SU-DHL-6 (cell line): ENCODE data around the gene DNAL1.

Experiments
- H2AFZ ChIP-seq: fragments of 200-600 bp; sonication (generic); 2 replicates; pipeline ENCODE4 v1.6.1; 2014; ENCODE audit warnings: low read depth, mild to moderate bottlenecking, moderate library complexity, mixed read lengths, antibody characterized with exemption, low read length; ENCODE audit not compliant: severe bottlenecking
- H3F3A ChIP-seq: fragments of 200-600 bp; shearing (Covaris generic); 2 replicates; pipeline ENCODE4 v1.6.0; 2016; ENCODE audit warnings: antibody characterized with exemption, mild to moderate bottlenecking; ENCODE audit not compliant: insufficient read depth
- H3K27ac ChIP-seq: fragments of 200-600 bp; sonication (generic); 2 replicates; pipeline ENCODE4 v1.5.1; 2016; ENCODE audit warnings: low read depth, mild to moderate bottlenecking, low read length, moderate library complexity, mixed read lengths
- H3K27me3 ChIP-seq: fragments of 200-600 bp; sonication (generic), shearing (Covaris generic); 2 replicates; pipeline ENCODE4 v1.6.0; 2014; ENCODE audit warnings: mild to moderate bottlenecking, low read length
- H3K36me3 ChIP-seq: fragments of 200-600 bp; sonication (generic); 2 replicates; pipeline ENCODE4 v1.6.1; 2014; ENCODE audit warnings: mild to moderate bottlenecking, low read length, mixed read lengths
- H3K4me2 ChIP-seq: fragments of 300-600, 200-600 bp; shearing (Covaris generic), sonication (generic); 2 replicates; pipeline ENCODE4 v1.6.0; 2014; ENCODE audit warnings: low read length, low read depth, mild to moderate bottlenecking; ENCODE audit not compliant: poor library complexity, severe bottlenecking
- H3K4me3 ChIP-seq: fragments of 200-600 bp; sonication (generic); 2 replicates; pipeline ENCODE4 v1.5.1; 2014; ENCODE audit warnings: antibody characterized with exemption, low read length, mild to moderate bottlenecking, mixed read lengths; ENCODE audit not compliant: insufficient read depth, poor library complexity, severe bottlenecking
- H3K79me2 ChIP-seq: fragments of 200-600 bp; sonication (generic); 2 replicates; pipeline ENCODE4 v1.6.1; 2014; ENCODE audit warnings: mild to moderate bottlenecking, low read length, moderate library complexity; ENCODE audit not compliant: insufficient read depth
- H3K9ac ChIP-seq: fragments of 200-600 bp; sonication (generic); 2 replicates; pipeline ENCODE4 v1.7.0; 2014; ENCODE audit warnings: mild to moderate bottlenecking, low read length
- H3K9me2 ChIP-seq: fragments of 200-600 bp; sonication (generic); replicated peaks from 2 replicates; pipeline ENCODE4 v1.6.1; 2014; ENCODE audit warnings: low read length; ENCODE audit not compliant: insufficient read depth
- H3K9me3 ChIP-seq: fragments of 200-600 bp; sonication (generic); 2 replicates; pipeline ENCODE4 v1.6.1; 2014; ENCODE audit warnings: low read length, mixed read lengths; ENCODE audit not compliant: insufficient read depth
- H4K20me1 ChIP-seq: fragments of 200-600 bp; sonication (generic); 2 replicates; pipeline ENCODE4 v1.6.1; 2014; ENCODE audit warnings: low read depth, mild to moderate bottlenecking, antibody characterized with exemption, low read length, moderate library complexity, mixed read lengths
- EZH2phosphoT487 ChIP-seq: fragments of 200-600 bp; sonication (generic), shearing (Covaris generic); conservative IDR thresholded peaks from 2 replicates; pipeline ENCODE4 v1.6.1; 2018; ENCODE audit warnings: mild to moderate bottlenecking, antibody characterized with exemption, low read length, moderate library complexity, mixed read lengths
- TF ChIP-seq, protein P1 (sequence below): fragments of 200-600 bp; sonication (generic); IDR thresholded peaks from one replicate; pipeline ENCODE4 v1.5.1; 2017; ENCODE audit warnings: antibody characterized with exemption, mild to moderate bottlenecking, low read length, moderate library complexity; ENCODE audit not compliant: insufficient read depth, poor library complexity, severe bottlenecking

DNAL1 gene

GRCh38 chr14:73746520-73747378 is 102.0 kb downstream of the DNAL1 start:
- Histone ChIP-seq H3K36me3 (no peaks in the 10 kb centered on the region), H3K4me3 (no peak overlapping the region), H3F3A (0 out of 2 replicates have a peak, but pooled peaks cover 13% of the 10 kb centered on the region), H3K9me3 (no peaks in the 10 kb centered on the region), H3K79me2 (peaks cover 100% of the 10 kb centered on the region), H2AFZ (no peak overlapping the region), H4K20me1 (peaks cover 16% of the 10 kb centered on the region), H3K9me2 (no peaks in the 10 kb centered on the region), H3K27ac (peak overlapping the region; percentile 84), H3K27me3 (no peaks in the 10 kb centered on the region), H3K9ac (peak overlapping the region; percentile 49), H3K4me2 (peak overlapping the region; percentile 58)
- no peak for TF ChIP-seq EZH2phosphoT487
- TF ChIP-seq, protein P1, sequence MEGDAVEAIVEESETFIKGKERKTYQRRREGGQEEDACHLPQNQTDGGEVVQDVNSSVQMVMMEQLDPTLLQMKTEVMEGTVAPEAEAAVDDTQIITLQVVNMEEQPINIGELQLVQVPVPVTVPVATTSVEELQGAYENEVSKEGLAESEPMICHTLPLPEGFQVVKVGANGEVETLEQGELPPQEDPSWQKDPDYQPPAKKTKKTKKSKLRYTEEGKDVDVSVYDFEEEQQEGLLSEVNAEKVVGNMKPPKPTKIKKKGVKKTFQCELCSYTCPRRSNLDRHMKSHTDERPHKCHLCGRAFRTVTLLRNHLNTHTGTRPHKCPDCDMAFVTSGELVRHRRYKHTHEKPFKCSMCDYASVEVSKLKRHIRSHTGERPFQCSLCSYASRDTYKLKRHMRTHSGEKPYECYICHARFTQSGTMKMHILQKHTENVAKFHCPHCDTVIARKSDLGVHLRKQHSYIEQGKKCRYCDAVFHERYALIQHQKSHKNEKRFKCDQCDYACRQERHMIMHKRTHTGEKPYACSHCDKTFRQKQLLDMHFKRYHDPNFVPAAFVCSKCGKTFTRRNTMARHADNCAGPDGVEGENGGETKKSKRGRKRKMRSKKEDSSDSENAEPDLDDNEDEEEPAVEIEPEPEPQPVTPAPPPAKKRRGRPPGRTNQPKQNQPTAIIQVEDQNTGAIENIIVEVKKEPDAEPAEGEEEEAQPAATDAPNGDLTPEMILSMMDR = no peak

- H3K27ac ChIP-seq = peak overlapping the region; percentile 84
- H3K9me2 ChIP-seq = no peaks in the 10 kb centered on the region
- peak overlapping the region; percentile 58 for H3K4me2 ChIP-seq
- 0 out of 2 replicates have a peak, but pooled peaks cover 13% of the 10 kb centered on the region for H3F3A ChIP-seq
- H3K36me3 ChIP-seq = no peaks in the 10 kb centered on the region
- TF ChIP-seq, protein P1 = no peak
- TF ChIP-seq EZH2phosphoT487 = no peak
- H3K4me3 ChIP-seq = no peak overlapping the region
- H2AFZ ChIP-seq = no peak overlapping the region
- H4K20me1 ChIP-seq = peaks cover 16% of the 10 kb centered on the region
- peak overlapping the region; percentile 49; the same call in 1 of the 2 replicates for H3K9ac ChIP-seq
- H3K79me2 ChIP-seq = peaks cover 100% of the 10 kb centered on the region
- H3K27me3 ChIP-seq = no peaks in the 10 kb centered on the region
- no peaks in the 10 kb centered on the region for H3K9me3 ChIP-seq
Measured at GRCh38 chr14:73747379-73748211, 102.8 kb downstream of the DNAL1 start.

- Histone ChIP-seq H3K9ac (no peak overlapping the region), H2AFZ (no peak overlapping the region), H3K4me3 (no peak overlapping the region), H3K4me2 (peak overlapping the region; percentile 58), H4K20me1 (peaks cover 11% of the 10 kb centered on the region), H3K79me2 (peaks cover 100% of the 10 kb centered on the region), H3K27me3 (no peaks in the 10 kb centered on the region), H3K27ac (peak overlapping the region; percentile 35; the same call in 1 of the 2 replicates), H3F3A (0 out of 2 replicates have a peak, but pooled peaks cover 12% of the 10 kb centered on the region), H3K36me3 (no peaks in the 10 kb centered on the region), H3K9me2 (no peaks in the 10 kb centered on the region), H3K9me3 (no peaks in the 10 kb centered on the region)
- TF ChIP-seq, protein P1 = no peak
- no peak for TF ChIP-seq EZH2phosphoT487
Measured at GRCh38 chr14:73748858-73749357, 104.1 kb downstream of the DNAL1 start.
